GM08714 (cell line): ENCODE measurements around the gene FMN1.

Source experiments
- H3K4me3 ChIP-seq: fragments of 200-500 bp; sonication (Bioruptor generic); 2 replicates; pipeline ENCODE4 v1.5.1; 2014; ENCODE audit warnings: mild to moderate bottlenecking, low read length, inconsistent platforms
- ZNF274 ChIP-seq: IDR thresholded peaks from 2 replicates; pipeline ENCODE4 v1.6.1; 2012; ENCODE audit warnings: mild to moderate bottlenecking, low read depth, low read length

Gene FMN1

GRCh38 chr15:33031324-33031821 lies 163.1 kb downstream of the FMN1 start:
- no peak for TF ChIP-seq ZNF274
- no peak overlapping the region for H3K4me3 ChIP-seq

- TF ChIP-seq ZNF274: no peak
Measured at GRCh38 chr15:33030315-33030714, 164.2 kb downstream of the FMN1 start.

GRCh38 chr15:33029109-33029652 lies 165.3 kb downstream of the FMN1 start:
- H3K4me3 ChIP-seq: no peak overlapping the region
- TF ChIP-seq ZNF274: no peak

More at GRCh38 chr15:33030315-33030714, 164.2 kb downstream of the FMN1 start:
- H3K4me3 ChIP-seq: no peak overlapping the region

- no peak for TF ChIP-seq ZNF274
- no peak overlapping the region for H3K4me3 ChIP-seq
Measured at GRCh38 chr15:33028495-33028894, 166.0 kb downstream of the FMN1 start.

GRCh38 chr15:33027306-33028035 lies 167.0 kb downstream of the FMN1 start:
- H3K4me3 ChIP-seq: no peak overlapping the region
- TF ChIP-seq ZNF274: no peak

GRCh38 chr15:33026614-33027013 lies 167.9 kb downstream of the FMN1 start:
- no peak overlapping the region for H3K4me3 ChIP-seq
- TF ChIP-seq ZNF274: no peak

GRCh38 chr15:33022629-33023028 lies 171.9 kb downstream of the FMN1 start:
- TF ChIP-seq ZNF274: no peak
- no peak overlapping the region for H3K4me3 ChIP-seq

GRCh38 chr15:33021806-33022389 lies 172.6 kb downstream of the FMN1 start:
- no peak overlapping the region for H3K4me3 ChIP-seq
- TF ChIP-seq ZNF274: no peak

- TF ChIP-seq ZNF274: no peak
- no peak overlapping the region for H3K4me3 ChIP-seq
Measured at GRCh38 chr15:33019354-33019981, 175.0 kb downstream of the FMN1 start.

- TF ChIP-seq ZNF274: no peak
- no peak overlapping the region for H3K4me3 ChIP-seq
Measured at GRCh38 chr15:33016405-33017024, 178.0 kb downstream of the FMN1 start.

GRCh38 chr15:33014586-33014985 lies 179.9 kb downstream of the FMN1 start:
- no peak overlapping the region for H3K4me3 ChIP-seq
- TF ChIP-seq ZNF274: no peak

- TF ChIP-seq ZNF274: no peak
Measured at GRCh38 chr15:33013827-33014445, 180.6 kb downstream of the FMN1 start.

GRCh38 chr15:33011976-33012375 lies 182.5 kb downstream of the FMN1 start:
- H3K4me3 ChIP-seq: no peak overlapping the region
- no peak for TF ChIP-seq ZNF274

More at GRCh38 chr15:33013827-33014445, 180.6 kb downstream of the FMN1 start:
- no peak overlapping the region for H3K4me3 ChIP-seq

GRCh38 chr15:33009603-33010002 lies 184.9 kb downstream of the FMN1 start:
- H3K4me3 ChIP-seq: no peak overlapping the region
- TF ChIP-seq ZNF274: no peak
